ENCODE data around the gene TRIM8. TPM values are rescaled to one million over a fixed set of nuclear protein-coding genes. Genes with fewer than 3 reads are reported as not detected.
A peak's percentile ranks its signal among the peaks of the same experiment; 100 is the strongest.

The TRIM8 gene
- total RNA-seq, 2 donors from 2014 or later = 121 to 156 TPM

- TF ChIP-seq POLR2A (IDR thresholded peaks at IDR 0.05) (no peak), CTCF (IDR thresholded peaks at IDR 0.05) (no peak)
- 41 to 43% methylated on average over 6 to 7 of the region's 7 CpGs for WGBS, 2 donors
- H3K9me3 ChIP-seq = no peaks in the 10 kb centered on the region
- intact Hi-C loops (cut with DNase I) = no loop called here
- H3K27ac ChIP-seq = peak overlapping the region; percentile 59 to 100 (median 96)
- H3K4me1 ChIP-seq = peaks cover 65% of the 10 kb centered on the region
- H3K4me3 ChIP-seq = no peak overlapping the region
- no peaks in the 10 kb centered on the region for H3K27me3 ChIP-seq
- no peak for DNase-seq
- no peak for ATAC-seq
- no peaks in the 10 kb centered on the region for H3K36me3 ChIP-seq (replicated peaks in 1 of 2; ENCODE audit: insufficient read depth in 1 of 2, low read depth in 2 of 2)
Measured at GRCh38 chr10:102647443-102648268, 3.4 kb downstream of the TRIM8 start.

- Histone ChIP-seq H3K4me3 (no peak overlapping the region), H3K4me1 (peaks cover 71% of the 10 kb centered on the region), H3K27me3 (no peaks in the 10 kb centered on the region), H3K27ac (peak overlapping the region; percentile 59 to 100 (median 78)), H3K9me3 (no peaks in the 10 kb centered on the region), H3K36me3 (replicated peaks in 1 of 2; ENCODE audit: insufficient read depth in 1 of 2, low read depth in 2 of 2) (no peaks in the 10 kb centered on the region)
- DNase-seq = no peak
- intact Hi-C loops (cut with DNase I) = no loop called here
- 19 to 26% methylated on average over 6 to 12 of the region's 12 CpGs for WGBS, 2 donors
- TF ChIP-seq POLR2A (IDR thresholded peaks at IDR 0.05) = no peak
- no peak for TF ChIP-seq CTCF (IDR thresholded peaks at IDR 0.05)
- ATAC-seq = no peak
Measured at GRCh38 chr10:102648269-102648888, 4.1 kb downstream of the TRIM8 start.

- Histone ChIP-seq H3K27me3 (no peaks in the 10 kb centered on the region), H3K27ac (peak overlapping the region; percentile 59 to 97 (median 68)), H3K36me3 (replicated peaks in 1 of 2; ENCODE audit: insufficient read depth in 1 of 2, low read depth in 2 of 2) (no peaks in the 10 kb centered on the region), H3K4me1 (peaks cover 78% of the 10 kb centered on the region), H3K4me3 (no peak overlapping the region), H3K9me3 (no peaks in the 10 kb centered on the region)
- intact Hi-C loops (cut with DNase I) = no loop called here
- DNase-seq = peak in 2 of 4 donors; percentile 59 to 61
- TF ChIP-seq POLR2A (IDR thresholded peaks at IDR 0.05) (no peak), CTCF (IDR thresholded peaks at IDR 0.05) (no peak)
- WGBS, 2 donors = 17 to 45% methylated on average over 8 to 24 of the region's 25 CpGs
- ATAC-seq = no peak
Measured at GRCh38 chr10:102648889-102649796, 4.9 kb downstream of the TRIM8 start.

GRCh38 chr10:102649797-102650654, 5.7 kb downstream of the TRIM8 start:
- WGBS, 2 donors = 60 to 70% methylated on average over 11 to 12 of the region's 12 CpGs
- intact Hi-C loops (cut with DNase I) = no loop called here
- peaks cover 0 to 1% of the 10 kb centered on the region in 2 donors for H3K36me3 ChIP-seq (replicated peaks in 1 of 2; ENCODE audit: insufficient read depth in 1 of 2, low read depth in 2 of 2)
- no peak overlapping the region for H3K4me3 ChIP-seq
- DNase-seq (peak in 1 of 4 donors; percentile 35), ATAC-seq (no peak)
- TF ChIP-seq CTCF (IDR thresholded peaks at IDR 0.05) (no peak), POLR2A (IDR thresholded peaks at IDR 0.05) (no peak)
- H3K27ac ChIP-seq = peak overlapping the region; percentile 59 to 97 (median 68)
- H3K4me1 ChIP-seq = peaks cover 87% of the 10 kb centered on the region
- no peaks in the 10 kb centered on the region for H3K9me3 ChIP-seq
- H3K27me3 ChIP-seq = no peaks in the 10 kb centered on the region
